ENCODE data around the gene MIGA2.

The MIGA2 gene

DNA sequence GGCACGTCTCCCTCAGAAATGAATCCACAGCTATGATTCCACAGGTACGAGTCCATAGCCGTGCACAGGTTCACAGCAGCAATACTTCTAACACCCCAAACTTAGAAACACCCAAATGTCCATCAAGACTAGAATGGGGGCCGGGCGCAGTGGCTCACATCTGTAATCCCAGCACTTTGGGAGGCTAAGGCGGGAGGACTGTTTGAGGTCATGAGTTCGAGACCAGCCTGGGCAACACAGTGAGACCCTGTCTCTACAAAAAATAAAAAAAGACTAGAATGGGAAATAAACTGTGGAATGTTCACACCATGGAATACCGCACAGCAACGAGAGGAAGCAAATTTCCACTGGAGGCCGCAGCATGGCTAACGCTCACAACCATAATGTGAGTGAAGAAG lies 40.2 kb downstream of the MIGA2 start:
- no peak for DNase-seq

DNA sequence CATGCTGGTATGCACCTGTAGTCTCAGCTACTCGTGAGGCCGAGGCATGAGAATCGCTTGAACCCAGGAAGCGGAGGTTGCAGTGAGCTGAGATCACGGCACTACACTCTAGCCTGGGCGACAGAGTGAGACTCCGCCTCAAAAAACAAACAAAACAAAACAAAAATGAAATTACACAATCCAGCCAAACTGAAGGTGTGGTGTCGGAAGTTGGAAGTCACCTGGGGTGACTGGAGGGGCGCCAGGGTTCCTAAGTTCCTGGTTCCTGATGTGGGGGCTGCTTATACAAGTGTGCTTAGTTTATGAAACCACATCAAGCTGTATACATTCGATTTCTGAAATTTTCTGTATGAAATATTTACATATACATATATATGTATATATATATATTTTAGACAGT lies 40.8 kb downstream of the MIGA2 start:
- DNase-seq = no peak

DNA sequence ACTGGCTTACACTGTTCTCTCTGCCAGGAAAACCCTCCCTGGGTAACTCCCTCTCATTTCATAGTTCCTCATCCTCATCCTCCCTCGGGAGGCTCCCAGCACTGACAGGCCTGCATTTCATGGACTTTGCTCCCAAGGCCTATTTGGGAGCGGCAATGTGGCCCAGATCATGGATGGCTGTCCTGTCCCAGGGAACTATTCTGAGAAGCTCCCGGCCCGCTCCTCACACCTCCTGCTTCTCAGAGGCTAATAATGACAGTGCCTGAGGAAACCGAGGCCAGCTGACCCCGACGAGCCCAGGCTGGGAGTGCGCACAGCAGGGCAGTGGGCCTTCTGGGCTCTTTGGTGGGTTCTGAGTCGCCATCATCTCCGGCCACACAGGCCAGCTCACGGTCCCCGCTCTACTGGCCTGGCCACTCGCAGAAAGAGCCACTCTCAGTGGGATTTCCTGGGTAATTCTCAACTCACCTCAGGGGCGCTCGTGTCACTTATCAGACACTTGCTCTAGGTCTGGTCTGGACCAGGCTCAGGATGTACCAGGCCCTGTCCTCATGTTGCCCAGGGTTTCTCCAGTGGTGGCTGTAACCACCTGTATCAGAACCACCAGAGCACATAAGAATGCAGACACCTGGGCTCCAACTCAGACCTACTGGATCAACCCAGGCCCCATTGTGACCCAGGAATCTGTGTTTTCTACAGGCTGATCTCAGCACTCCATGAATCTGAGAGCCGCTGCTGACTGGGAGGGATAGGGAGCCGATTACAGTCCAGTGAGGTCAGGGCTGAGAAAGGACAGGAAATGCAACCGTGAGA lies 42.5 kb downstream of the MIGA2 start:
- no peak for DNase-seq

DNA sequence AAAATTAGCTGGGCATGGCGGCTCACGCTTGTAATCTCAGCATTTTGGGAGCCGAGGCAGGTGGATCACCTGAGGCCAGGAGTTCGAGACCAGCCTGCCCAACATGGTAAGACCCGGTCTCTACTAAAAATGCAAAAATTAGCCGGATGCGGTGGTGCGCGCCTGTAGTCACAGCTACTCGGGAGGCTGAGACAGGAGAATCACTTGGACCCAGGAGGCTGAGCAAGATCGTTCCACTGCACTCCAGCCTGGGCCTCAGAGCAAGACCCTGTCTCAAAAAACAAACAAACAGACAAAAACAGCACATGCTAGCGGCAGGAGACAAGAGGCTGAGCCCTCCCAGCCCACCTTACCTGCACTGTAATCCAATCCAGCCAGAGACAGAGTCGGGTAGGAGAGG lies 43.4 kb downstream of the MIGA2 start:
- no peak for DNase-seq

DNA sequence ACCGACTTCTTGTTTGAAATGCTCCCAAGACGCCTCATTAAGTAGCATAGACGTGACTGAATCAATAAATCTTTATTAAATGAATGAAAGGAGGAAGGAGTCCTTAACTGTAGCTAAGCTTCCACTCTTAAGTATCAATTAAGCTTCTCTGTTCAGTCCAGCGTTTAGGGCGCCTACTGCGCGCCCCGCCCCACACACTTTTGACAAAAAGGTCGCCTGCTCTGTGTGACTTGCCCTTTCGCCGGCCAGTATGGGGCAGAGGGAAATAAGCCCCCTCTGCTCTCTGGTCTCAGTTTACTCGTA lies 43.8 kb downstream of the MIGA2 start:
- no peak for DNase-seq

DNA sequence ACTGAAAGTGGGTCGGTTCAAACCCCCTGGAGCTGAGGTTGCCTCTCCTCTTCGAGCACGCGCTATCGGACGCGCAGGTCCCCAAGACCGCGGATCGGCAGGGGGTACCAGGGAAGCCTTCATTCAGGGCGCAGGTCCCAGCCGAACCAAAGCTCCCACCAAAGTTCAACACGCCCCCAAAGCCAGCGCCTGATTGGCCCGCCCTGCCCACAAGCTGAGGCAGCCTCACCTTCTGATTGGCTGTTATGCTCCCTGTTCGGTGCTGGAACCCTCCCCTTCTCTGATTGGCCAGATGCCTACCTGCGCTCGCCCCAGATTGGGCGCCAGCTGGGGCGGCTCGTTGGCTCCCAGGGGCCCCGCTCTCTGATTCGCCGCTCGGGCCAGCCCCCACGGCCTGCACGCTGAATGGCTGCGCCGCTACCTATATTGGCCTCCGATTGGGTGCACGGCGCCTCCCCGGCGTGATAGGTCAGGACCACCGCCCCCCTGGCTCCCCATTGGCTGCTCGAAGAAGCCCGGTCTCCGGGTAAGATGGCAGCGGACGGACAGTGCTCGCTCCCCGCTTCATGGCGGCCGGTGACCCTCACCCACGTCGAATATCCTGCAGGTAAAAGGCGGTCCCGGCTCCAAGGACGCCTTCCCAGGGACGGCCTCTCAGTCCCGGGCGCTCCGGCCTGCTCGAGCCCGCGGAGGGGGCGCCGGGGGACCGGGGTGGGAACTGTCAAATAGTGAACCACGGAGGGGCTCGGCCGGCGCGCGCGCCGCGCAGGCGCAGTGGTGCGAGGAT lies 44.4 kb downstream of the MIGA2 start, which contains the start of gene DOLPP1:
Gene DOLPP1, plus strand, starts transcription at position 511 of the 787 bp plus-strand sequence. Its CDS starts 21 bp downstream, at position 532.
- DNase-seq = peak; percentile 89

DNA sequence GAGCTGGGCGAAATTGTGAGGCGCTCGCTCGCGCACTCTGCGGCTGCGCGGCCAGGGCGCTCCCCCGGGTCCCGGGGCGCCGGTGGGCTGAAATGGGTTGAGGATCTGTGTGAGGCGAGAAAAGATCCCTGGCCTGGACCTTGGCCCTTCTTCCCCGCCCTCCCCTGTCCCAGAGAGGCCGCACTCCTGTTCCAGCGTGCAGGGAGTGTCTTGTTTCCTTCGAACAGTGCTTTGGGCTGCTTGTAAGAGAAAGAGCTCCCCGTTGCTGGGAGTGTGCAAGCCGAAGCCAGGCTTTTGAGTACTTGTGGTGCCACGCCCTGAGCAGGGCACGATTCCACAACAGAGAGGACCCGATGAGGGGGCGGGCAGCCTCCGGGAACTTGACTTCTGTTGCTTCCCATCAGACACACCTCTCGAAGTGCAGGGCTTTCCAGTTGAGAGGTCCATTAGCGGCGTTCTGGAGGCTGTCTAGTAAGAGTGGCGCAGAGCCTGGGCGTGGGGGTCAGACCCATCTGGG lies 45.0 kb downstream of the MIGA2 start:
- DNase-seq = no peak

DNA sequence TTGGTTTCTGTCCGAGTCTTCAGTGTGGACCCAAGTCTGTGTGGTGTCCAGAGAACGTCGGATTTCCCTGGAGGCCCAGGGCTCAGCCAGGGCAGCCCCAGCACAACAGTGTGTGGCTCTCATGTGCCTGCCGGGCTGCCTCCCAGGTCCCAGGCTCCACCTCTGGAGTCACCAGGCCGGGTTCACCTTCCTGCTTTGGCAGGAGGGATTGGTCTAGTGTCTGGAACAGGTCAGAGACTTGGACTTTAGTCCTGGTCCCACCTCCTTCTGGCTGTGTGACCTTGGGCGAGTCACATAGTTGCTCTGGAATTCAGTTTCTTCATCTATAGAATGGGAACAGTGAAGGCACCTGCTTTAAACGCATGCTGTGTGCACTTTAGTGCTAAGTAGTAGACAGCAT lies 47.7 kb downstream of the MIGA2 start:
- no peak for DNase-seq

DNA sequence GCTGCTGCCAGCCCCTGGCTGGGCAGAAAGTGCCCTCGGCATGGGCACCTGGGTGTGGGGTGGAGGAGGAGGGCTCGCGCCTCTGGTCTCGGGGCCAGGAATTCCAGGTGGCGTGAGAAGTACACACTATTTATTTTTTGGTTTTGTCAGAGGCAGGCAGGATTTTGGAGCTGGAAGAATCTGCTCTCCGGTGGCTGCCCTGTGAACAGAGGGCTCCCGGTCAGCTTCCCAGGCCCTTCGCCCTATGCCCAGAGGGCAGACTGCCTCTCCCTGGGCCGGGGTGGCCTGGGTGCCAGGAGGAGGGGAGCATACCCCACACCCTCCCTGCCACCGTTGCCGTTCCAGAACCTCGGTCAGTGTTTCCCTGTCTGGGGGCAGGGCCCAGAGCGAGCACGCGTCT lies 52.8 kb downstream of the MIGA2 start:
- no peak for DNase-seq

DNA sequence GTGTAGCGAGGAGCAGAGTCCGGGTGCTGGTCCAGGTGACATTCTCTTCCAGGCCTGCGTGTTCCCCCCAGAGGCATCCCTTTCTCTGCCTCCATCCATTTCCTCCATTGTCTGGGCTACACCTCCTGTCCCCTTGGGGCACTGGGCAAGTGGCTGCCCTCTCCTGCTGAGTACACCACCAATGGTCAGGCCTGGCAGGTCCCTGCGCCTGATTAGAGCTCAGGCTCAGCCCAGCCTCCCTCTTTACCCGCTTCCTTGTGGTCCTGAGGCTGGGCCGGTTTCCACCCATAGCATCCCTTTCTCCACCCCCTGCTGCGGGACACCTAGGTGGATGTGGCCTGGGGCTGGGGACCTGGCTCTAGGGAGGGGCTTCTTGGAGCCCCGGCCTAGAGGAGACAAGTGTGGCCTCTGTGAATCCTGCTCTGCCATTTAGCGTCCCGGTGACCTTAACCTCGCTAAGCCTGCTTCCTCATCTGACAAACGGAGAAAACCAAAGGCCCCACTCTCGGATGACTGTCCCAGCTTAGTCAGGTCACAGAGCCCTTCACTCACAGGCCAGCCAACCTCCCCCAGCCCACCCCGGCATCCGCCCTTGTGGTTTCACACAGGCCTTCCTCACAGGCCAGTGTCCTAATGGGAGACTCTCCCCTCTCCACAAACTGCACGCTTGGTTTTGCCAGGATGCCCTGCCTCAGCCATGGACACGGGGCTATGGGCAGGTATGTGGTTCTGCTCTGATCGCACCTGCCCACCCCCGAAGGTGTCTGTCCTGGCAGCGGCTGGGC lies 57.4 kb downstream of the MIGA2 start:
- DNase-seq = no peak

DNA sequence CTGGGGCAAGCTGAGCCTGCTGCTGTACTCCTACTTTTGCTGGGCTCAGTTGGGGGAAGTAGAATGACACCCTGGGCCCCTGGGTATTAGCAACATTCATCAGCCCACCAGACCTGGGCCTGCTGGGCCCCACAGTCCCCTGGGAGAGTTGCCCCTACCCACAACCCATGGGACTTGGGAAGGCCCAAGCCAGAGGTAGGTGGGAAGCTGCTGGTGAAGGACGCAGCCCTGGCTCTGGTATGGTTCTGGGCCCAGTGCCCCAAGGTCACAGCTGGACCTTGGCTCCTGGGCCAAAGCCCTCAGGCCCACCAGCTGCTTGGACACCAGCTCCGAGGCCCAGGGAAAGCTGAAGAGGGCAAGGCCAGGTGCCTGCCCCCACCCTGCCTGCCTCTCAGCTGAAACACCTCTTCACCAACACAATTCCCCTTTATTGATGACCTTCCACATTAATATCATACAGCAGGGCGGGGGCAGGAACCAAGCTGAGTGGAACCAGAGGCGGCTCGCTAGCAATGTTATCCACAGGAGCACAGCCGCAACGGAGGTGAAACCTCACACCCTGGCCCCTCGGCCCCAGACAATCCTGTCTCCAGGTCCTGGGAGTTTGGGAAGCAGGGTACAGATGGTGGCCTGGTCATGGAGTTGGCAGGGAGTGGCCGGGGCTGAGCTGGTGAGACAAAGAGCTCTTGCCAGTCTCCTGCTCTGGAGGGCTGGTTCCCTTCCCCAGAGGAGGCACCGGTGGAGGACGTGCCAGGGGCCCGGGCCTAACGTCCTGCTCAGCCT lies 58.2 kb downstream of the MIGA2 start:
- no peak for DNase-seq

DNA sequence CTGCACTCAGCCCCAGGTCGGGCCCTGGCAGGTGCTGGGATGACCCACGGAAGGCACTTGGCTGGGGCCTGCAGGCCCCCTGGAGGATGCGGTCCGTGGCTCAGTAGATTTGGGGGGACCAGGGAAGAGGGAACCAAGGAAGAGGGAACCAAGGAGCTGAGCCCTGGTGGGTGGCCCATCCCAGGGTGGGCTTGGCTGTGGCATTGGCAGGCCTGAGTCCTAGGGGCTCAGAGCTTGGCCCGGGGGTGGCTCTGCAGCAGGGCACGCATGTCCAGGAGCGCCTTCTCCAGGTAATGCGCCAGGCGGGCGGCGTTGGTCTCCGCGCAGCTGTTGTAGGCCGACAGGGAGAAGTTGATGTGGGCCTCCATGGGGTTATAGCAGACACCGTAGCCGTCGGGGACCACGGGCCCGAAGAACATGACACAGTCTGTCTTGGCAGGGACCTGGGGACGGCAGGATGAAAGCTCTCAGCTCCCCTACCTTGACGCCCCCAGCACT lies 58.8 kb downstream of the MIGA2 start:
- no peak for DNase-seq

DNA sequence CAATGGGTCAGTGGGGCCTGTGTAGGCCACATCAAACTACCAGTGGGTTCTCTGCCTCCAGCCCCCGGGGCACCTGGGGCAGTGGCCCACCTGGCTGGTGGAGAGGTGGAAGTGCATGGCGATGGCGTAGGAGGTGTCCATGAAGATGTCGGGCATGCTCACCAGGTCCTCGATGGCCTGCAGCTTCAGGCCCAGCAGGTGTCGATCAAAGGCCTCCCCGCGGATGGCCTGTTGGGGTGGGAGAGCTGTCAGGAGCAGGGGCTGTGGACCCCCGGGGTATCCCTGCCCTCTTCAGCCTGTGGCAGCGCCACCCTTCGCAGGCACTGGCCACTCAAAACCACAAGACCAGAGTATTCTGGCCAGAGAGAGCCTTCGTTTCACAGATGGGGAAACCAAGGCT lies 59.5 kb downstream of the MIGA2 start:
- DNase-seq = no peak

DNA sequence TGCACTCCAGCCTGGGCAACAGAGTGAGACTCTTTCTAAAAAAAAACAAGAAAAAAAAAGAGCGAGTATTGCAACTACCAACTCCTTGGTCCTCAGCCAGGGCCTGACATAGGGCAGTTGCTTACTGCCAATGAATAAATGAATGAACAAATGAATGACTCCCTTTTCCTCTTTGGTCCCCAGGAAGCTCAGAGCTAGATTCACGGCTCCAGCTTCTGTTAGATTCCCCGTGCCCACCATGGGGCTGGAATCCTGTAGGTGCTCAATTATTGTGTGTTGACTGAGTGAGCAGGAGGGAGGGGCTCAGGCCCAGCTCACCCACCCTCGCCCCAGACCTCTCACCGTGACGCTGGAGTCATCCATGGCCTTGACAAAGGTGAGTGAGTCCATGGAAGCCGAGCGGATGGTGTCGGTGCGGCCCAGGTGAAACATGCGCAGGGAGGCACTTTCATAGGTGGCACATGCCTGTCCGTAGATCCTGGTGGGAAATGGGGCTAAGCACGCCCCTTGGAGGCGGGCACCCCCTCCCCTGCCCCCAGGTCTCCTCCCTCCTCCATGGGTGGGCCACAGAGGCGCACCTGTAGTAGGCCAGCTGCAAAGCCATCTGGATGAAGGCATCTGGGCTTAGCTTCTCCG lies 61.4 kb downstream of the MIGA2 start:
- DNase-seq = no peak

DNA sequence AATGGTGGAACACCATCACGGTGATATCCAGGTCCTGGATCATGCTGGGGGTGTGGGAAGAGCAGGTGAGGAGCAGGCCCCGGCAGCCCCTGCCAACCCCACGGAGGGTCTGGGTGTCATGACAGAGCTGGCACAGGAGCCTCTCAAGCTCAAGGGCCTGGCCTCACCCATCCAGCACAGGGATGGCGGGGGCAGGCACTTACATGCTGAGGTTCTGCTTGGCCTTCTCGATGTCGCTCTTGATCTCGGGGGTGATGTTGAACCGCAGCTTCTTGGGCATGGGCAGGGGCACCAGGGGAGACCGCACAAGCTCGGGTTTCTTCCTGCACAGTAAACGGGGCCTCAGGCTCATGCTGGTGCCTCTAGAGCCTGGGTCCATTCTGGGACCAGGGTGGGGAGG lies 61.9 kb downstream of the MIGA2 start:
- DNase-seq = no peak

DNA sequence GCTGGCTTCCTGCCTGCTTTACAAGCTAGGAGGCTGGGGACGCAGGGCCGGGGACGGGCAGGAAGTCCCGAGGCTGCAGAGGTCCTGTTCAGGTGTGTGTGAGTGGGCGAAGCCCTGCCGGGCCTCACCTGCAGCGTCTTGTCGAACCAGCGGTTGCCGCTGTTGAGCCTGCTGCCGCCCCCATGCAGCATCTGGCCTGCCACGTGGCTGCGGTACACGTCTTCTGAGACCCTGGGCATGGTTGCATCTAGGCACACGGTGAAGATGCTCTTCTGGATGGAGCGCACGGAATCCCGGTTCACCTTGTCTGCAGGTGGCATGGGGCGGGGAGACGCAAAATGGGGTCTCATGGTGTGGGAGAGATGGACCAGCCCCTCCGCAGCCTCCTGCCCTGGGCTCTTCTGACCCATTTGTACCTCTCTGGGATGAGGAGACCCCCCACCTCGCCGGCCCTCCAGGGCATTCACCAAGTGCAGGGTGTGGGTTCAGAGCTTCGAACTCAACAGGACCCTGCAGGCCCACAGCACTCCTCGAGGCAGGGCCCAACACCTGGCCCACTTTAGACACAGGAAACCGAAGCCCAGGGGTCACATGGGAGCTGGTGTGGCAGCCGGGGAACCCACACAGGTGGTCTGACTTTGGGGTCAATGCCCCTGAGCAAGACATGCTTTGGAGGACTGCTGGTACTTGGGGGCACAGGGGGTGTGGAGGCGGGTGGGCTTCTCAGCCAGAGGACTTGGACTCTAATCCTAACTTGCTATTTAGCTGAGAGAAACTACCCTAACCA lies 64.2 kb downstream of the MIGA2 start:
- DNase-seq = no peak

DNA sequence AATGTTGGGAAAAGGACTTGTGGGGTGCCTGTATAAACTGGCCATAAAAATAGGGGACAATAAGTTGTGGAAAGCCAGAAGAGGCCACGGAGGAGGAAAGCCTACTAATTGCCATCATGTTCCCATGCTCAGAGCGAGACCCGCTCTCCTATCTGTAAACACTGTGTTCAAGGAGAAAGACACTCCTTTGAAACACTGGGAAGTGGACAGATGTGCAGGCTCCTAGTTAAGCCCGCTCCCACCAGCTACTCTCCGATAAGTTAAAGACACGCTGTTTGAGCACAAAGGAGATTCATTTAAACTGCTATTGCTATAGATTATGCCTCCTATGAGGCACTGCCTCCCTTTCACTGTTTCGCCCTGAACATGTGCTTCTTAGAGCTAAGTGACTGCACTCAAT lies 64.9 kb downstream of the MIGA2 start:
- DNase-seq = no peak

DNA sequence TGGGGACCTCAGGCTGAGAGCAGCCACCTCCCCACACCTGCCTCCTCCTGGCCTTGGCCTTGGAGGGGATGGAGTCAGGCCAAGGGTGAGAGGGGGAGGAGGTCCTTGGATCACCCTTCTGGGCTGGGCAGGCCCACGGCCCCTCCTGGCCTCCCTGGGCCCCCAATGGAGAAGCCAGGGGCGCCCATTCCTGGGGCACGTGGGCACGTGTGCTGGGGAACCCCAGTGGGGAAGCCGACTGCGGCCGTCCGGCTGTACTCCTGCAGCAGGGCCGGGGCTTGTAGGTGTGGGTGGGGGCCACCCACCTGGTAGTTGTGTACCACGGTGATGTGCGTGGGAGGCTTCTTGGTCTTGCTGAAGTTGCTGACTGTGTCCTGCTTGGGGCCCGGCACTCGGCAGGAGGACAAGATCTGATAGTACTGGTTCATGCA lies 65.7 kb downstream of the MIGA2 start:
- DNase-seq = no peak

DNA sequence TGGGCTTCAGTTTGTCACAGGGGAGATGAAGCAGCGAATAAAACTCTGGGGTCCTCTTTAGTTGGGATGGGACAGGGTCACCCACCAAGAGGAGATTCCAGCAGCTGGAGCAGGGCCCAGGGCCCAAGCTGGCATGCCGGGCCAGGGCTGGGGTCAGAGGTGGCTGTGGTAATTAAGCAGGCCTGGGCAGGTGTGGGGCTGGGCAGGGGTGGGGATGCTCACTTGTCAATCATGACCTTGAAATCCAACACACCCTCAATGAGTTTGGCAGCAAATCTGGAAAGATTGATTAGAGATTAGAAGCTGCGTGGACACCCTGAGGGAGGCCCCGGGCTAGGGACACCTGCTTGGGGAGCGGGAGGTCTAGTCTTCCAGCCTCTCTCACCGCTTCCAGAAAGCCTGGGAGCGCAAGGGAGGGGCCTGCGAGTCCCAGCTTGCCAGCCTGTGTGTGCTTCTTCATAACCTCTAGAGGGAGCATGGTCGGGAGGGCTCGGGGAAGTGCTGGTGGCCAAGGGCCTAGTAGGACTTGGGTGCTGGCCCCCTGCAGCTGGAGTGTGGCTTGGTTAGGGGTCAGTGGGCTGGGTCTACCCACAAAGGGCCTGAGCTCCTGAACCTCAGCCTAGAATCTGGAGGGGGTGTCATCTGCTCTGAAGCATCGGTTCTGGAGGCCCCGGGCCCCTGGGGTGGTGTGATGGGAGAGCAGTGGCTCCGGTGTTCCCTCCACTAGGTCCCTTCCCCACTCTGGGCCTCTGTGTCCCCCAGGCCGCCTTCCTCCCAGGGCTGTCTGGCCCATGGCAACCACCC lies 66.6 kb downstream of the MIGA2 start:
- DNase-seq = no peak

DNA sequence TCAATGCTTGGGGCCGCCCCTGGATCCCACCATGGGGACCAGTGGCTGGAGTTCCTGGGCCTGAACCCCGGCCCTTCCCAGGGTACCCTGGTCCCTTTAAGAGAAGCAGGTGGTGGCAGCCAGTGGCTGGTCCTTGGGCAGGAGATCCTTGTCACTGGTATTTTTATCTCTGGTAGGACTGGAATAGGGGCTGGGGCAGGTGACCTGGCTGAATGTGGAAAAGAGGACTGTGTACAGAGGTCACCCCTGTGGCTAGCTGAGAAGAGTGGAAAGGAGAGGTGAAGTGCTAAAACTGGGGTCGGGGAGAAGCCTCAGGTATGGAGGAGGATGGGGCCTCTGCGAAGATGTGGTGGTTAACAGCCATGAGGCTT lies 67.2 kb downstream of the MIGA2 start:
- DNase-seq = no peak
